Fibroblast of gingiva (primary cell): ENCODE data around the gene TRUB2.
A peak's percentile ranks its signal among the peaks of the same experiment; 100 is the strongest.

Experiments
- DNase-seq: peaks from one replicate; pipeline ENCODE4 v3.0.0-alpha.2; 2011; ENCODE audit warnings: low read depth

Gene TRUB2

DNA sequence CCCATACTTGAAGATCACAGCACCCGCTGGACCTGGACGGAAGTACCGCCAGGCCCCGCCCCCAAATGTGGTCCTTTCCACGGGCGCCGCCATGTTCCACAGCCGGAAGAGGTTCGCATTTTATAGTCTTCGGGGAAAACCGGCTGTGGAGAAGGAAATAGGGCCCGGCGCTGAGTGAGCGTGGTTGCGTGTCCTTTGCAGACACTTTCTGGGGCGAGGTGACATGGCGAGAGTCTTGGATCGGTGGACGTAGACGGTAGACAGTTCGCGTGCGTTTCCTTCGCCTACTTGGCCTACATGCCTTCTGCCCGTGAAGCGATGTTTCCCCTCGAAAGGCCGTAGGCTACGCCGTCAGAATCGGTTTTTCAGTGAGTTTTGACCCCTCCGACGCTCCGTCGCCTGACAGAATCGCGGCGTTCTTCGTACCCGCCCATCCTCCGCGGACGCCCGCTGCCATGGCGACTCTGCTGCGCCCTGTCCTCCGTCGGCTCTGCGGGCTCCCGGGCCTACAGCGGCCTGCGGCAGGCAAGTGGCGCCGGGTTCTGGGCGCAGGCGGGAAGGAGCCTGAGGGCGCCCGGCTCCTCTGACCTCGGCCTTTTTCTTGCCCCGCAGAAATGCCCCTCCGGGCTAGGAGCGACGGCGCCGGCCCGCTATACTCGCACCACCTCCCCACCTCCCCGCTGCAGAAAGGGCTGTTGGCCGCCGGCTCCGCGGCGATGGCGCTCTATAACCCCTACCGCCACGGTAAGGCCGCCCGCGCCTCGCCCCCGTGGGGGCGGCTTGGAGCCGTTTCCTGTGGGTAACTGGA lies at the start of gene TRUB2, which contains the start of gene COQ4:
TRUB2 (minus strand) TSS at position 44 of the 808 bp plus-strand sequence; CDS start at position 5, 39 bp downstream.
COQ4 (plus strand) TSS at position 436 of the 808 bp plus-strand sequence; CDS start at position 456, 20 bp downstream.
- peak; percentile 93 for DNase-seq

DNA sequence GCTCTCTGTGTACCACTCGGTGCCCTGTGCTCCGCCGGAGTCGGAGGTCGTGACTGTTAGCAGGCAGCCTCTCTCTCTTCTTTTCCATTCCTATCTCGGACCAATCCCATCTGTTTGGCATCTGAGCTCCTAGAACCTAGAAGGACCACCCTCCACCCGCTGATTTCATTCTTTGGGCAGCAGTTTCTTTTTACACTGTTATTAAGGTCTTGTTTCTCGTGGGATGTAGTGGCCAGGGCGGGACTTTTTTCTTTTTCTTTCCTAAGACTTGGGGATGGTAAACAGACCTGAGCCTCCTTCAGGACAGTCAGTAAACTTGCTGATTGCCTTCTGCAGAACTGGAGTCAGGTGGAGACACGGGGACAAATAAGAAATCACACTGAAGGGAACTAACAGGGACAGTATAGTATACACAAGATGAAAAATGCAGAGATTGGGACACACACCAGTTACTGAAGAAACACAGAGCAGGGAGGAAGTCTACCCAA lies 49.4 kb upstream of the TRUB2 start:
- no peak for DNase-seq

DNA sequence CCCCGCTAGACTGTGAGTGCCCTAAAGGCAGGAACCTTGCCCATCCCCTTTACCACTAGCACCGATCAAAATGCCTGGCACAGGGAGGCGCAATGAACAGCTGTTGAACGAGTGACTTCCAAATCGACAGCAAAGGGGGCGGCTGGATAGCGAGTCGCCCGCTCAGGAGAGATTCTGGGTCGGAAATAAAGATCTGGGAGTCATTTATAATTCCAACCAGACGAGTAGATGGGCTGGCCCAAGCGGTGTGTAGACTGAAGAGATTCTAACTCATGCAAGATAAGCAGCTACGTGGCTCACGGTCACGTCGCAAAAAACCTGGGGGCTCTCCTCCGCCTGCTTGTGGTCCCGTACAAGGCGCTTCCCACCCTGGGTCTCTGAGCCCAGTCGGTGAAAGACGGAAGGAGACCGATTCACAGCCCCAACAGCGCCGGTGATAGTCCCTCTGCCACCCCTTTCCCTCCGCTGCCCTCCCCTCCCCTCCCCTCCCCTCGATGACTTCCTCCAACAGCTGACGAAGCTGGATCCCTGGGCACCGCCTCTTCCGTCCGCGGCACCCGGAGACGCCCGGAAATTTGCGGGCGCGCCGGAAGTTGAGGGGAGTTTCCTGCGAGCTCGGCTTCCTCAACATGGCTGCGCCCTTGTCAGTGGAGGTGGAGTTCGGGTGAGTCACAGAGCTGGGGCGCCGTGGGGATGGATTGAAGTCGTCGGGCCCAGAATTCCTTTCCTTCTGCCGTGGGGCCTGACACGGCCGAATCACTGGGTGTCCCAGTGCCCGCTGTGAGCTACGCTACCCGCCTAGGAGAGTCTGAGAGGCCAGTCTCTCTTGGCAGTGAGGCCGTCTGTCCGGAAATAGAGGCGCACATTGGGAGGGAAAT lies 48.7 kb upstream of the TRUB2 start, which contains the start of gene URM1:
URM1 (plus strand) TSS at position 623 of the 878 bp plus-strand sequence; CDS start at position 630, 7 bp downstream.
- peak; percentile 95 for DNase-seq

- DNase-seq, result no peak
Measured at GRCh38 chr9:128370367-128370751, 48.1 kb upstream of the TRUB2 start.

GRCh38 chr9:128369024-128369706 lies 46.9 kb upstream of the TRUB2 start:
- DNase-seq, result no peak

DNA sequence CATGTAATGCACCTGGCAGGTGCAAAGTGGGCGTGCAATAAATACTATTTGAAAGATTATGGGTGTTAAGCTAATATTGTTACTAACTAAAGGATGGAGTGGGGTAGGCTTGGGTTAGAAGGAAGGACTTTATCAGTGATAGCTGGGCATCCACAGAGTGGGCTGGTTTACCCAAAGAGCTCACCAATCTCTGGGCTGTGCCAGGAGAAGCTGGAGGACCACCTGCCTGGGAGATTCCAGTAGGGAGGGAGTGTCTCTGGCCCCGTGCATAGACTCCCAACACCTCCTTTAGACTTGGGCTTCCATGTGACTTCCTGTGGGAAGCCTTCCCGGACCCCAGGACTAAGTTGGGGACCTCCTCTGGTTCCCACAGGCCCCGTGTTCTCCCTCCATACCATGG lies 43.3 kb upstream of the TRUB2 start:
- no peak for DNase-seq

GRCh38 chr9:128362774-128363173 lies 40.5 kb upstream of the TRUB2 start:
- DNase-seq, result no peak

DNA sequence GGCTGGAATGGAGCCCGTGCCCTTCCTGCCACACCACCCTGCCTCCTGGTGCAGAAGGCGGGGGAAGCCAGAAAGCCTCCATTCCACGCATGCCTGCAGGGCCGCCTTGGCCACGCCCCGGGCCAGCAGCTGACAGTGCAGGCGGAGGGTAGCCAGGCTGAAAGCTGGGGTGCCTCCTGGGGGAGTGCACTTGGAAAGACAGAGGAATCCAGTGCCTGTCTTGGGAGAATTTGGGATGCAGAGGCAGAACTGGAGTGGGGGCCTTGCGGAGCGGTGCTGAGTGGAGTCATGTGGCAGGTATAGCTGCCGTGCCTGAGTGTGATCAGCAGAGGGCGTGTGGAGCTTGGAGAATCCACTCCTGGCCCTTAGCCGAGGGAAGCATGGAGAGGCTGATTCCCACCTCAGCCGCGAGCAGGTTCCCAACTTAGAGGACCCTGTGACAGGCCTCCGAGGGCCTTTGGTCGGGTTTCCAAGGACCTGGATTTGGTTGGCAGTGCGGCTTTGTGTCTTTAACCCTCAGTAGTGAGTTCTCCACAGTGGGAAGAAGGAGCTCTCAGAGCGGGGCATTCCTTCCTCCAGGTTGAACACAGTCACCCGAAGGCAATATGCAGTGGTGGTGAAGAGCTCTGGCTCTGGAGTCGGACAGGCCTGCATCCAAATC lies 39.9 kb upstream of the TRUB2 start:
- peak; percentile 75 for DNase-seq

- DNase-seq, result no peak
Measured at GRCh38 chr9:128361296-128361985, 39.2 kb upstream of the TRUB2 start.

- no peak for DNase-seq
Measured at GRCh38 chr9:128360826-128361225, 38.6 kb upstream of the TRUB2 start.

DNA sequence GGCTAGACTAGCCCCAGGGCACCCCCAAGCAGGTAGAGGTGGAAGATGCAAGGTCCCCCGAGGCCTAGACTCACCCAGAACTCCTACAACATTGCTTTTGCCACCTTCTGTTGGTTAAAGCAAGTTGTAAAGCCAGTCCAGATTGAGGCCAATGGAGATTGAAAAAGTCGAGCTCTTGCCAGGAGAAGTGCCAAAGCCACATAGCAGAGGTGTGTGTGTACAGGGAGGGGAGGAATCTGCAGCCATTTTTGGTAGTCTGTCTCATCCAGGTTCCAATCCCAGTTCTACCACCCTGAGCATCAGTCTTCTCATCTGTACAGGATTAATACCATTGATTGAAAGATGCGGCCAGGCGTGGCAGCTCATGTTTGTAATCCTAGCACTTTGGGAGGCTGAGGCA lies 36.6 kb upstream of the TRUB2 start:
- DNase-seq, result no peak

- DNase-seq, result no peak
Measured at GRCh38 chr9:128358090-128358489, 35.8 kb upstream of the TRUB2 start.

DNA sequence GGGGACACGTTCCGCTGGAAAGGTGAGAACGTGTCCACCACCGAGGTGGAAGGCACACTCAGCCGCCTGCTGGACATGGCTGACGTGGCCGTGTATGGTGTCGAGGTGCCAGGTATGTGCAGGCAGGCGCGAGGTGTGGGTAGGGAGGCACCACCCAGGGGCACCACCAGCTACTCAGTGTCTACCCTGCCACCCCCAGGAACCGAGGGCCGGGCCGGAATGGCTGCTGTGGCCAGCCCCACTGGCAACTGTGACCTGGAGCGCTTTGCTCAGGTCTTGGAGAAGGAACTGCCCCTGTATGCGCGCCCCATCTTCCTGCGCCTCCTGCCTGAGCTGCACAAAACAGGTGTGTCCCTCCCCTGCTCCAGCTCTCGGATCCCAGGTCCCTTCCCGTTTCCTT lies 33.2 kb upstream of the TRUB2 start:
- DNase-seq, result no peak

DNA sequence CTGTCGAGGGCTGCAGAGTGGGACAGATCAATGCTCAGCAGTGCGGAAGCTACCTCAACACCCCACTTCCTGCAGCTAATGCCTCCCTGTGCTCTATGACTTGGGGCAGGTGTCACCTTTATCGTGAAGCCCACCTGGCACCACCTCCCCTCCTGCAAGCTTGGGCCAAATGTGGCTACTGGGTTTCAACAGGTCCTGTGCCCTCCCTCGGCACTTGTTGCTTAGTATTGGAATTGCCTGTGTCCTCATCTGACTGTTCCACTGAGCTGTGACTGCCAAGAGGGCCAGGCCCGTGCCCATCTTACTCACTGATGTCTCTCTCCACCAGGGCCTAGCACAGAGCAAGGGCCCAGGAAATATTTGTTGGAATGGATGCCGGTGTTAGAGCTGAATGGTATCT lies 27.5 kb upstream of the TRUB2 start:
- DNase-seq, result no peak

- DNase-seq, result no peak
Measured at GRCh38 chr9:128349125-128349524, 26.9 kb upstream of the TRUB2 start.

GRCh38 chr9:128344931-128345605 lies 22.8 kb upstream of the TRUB2 start:
- no peak for DNase-seq

GRCh38 chr9:128343855-128344254 lies 21.6 kb upstream of the TRUB2 start:
- DNase-seq, result no peak

- no peak for DNase-seq
Measured at GRCh38 chr9:128342971-128343680, 20.9 kb upstream of the TRUB2 start.

DNA sequence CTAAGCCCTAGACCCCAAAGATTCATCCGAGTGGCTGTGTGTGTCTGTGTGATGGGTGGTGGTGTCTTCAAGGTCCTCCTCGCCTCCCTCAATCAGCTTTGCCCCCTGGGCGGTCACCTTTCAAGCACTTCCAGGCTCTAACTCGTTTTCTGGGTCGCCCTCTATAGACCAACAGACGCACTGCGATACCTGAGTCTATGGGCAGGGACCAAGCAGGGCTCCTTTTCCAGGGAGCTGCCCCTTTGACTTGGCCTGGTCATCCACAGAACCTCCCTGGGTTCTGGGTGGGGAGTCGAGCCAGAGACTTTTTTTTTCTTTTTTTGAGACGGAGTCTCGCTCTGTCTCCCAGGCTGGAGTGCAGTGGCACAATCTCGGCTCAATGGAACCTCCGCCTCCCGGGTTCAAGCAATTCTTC lies 19.2 kb upstream of the TRUB2 start:
- peak; percentile 49 for DNase-seq
